H1 (cell line): ENCODE measurements around the gene ZNF479. TPM values are rescaled to one million over a fixed set of nuclear protein-coding genes. Genes with fewer than 3 reads are reported as not detected.

Source experiments
- CTCF ChIA-PET: fragments of 300-600 bp; sonication (Branson Sonifier 250); formaldehyde crosslinking; loops from one replicate; lab custom pipeline; 2021; ENCODE audit not compliant: partially characterized antibody; lab: Charles Lee
- POLR2A ChIA-PET: fragments of 300-600 bp; sonication (Branson Sonifier 250); formaldehyde crosslinking; loops from one replicate; lab custom pipeline; 2021; ENCODE audit warnings: inconsistent platforms; ENCODE audit not compliant: partially characterized antibody; lab: Charles Lee
- DNase-seq, 2 experiments: peaks; one replicate each; pipeline versions ENCODE4 v3.0.0 to v3.0.0-alpha.2; 2010 to 2022; ENCODE audit warnings: low spot score in 2 of 2, low read depth in 1 of 2, mixed read lengths in 1 of 2
- FAIRE-seq: peaks from 2 replicates; lab custom pipeline; 2011; peaks lifted over from hg19 to GRCh38; lab: Jason Lieb, UNC
- H2AFZ ChIP-seq: 2 replicates; pipeline ENCODE4 v1.8.1; 2012; ENCODE audit warnings: low read length, inconsistent platforms
- H2AK5ac ChIP-seq: 2 replicates; pipeline ENCODE4 v1.6.1; 2013; ENCODE audit warnings: low read depth, low read length
- H2BK120ac ChIP-seq: replicated peaks from 2 replicates; pipeline ENCODE3; 2013; ENCODE audit warnings: low read depth, low read length, inconsistent platforms
- H2BK12ac ChIP-seq: 2 replicates; pipeline ENCODE4 v1.6.1; 2013; ENCODE audit warnings: low read depth, low read length
- H2BK15ac ChIP-seq: 2 replicates; pipeline ENCODE4 v1.6.1; 2013; ENCODE audit warnings: low read length
- H2BK20ac ChIP-seq: 2 replicates; pipeline ENCODE4 v1.6.1; 2013; ENCODE audit warnings: low read length
- H2BK5ac ChIP-seq: 2 replicates; pipeline ENCODE4 v1.6.1; 2013; ENCODE audit warnings: low read depth, low read length
- H3K14ac ChIP-seq: 2 replicates; pipeline ENCODE4 v1.6.1; 2013; ENCODE audit warnings: inconsistent platforms; ENCODE audit not compliant: insufficient read length
- H3K18ac ChIP-seq: 2 replicates; pipeline ENCODE4 v1.6.1; 2013; ENCODE audit warnings: low read length; ENCODE audit errors: extremely low read depth
- H3K23ac ChIP-seq: 2 replicates; pipeline ENCODE4 v1.6.1; 2013; ENCODE audit warnings: inconsistent platforms; ENCODE audit not compliant: insufficient read length
- H3K23me2 ChIP-seq: 2 replicates; pipeline ENCODE4 v1.6.1; 2013; ENCODE audit warnings: low read depth, low read length
- H3K27ac ChIP-seq: 2 replicates; pipeline ENCODE4 v1.6.1; 2011; ENCODE audit warnings: low read depth, low read length, inconsistent platforms
- H3K27me3 ChIP-seq, 4 experiments: replicated peaks in 1 of 4; 1 replicate in 1 of 4; 2 replicates in 3 of 4; pipeline versions ENCODE4 v1.6.1 to v1.8.1; 2011 to 2013; ENCODE audit warnings: low read length in 3 of 4, mild to moderate bottlenecking in 3 of 4, inconsistent platforms in 2 of 4, mixed read lengths in 2 of 4, moderate library complexity in 1 of 4; ENCODE audit not compliant: control insufficient read depth in 3 of 4, insufficient read depth in 3 of 4; ENCODE audit errors: extremely low read depth in 1 of 4
- H3K36me3 ChIP-seq, 4 experiments: 2 replicates each; pipeline versions ENCODE4 v1.6.1 to v1.8.1; 2011 to 2013; ENCODE audit warnings: mild to moderate bottlenecking in 4 of 4, low read length in 3 of 4, moderate library complexity in 2 of 4, control low read depth in 1 of 4, inconsistent platforms in 1 of 4; ENCODE audit not compliant: insufficient read depth in 4 of 4, control insufficient read depth in 2 of 4
- H3K4ac ChIP-seq: replicated peaks from 2 replicates; pipeline ENCODE3; 2013; ENCODE audit warnings: low read length, low read depth, mixed read lengths, inconsistent platforms; ENCODE audit not compliant: insufficient read length
- H3K4me1 ChIP-seq, 4 experiments: replicated peaks in 1 of 4; 1 replicate in 1 of 4; 2 replicates in 3 of 4; pipeline versions ENCODE4 v1.6.1 to v1.8.1; 2011 to 2013; ENCODE audit warnings: low read length in 3 of 4, inconsistent platforms in 2 of 4, mixed read lengths in 1 of 4; ENCODE audit not compliant: insufficient read depth in 4 of 4, control insufficient read depth in 3 of 4
- H3K4me2 ChIP-seq, 2 experiments: 2 replicates each; pipeline versions ENCODE4 v1.6.1 to v1.8.1; 2011 to 2013; ENCODE audit warnings: low read depth in 2 of 2, low read length in 2 of 2, control low read depth in 1 of 2, inconsistent platforms in 1 of 2, mild to moderate bottlenecking in 1 of 2; ENCODE audit not compliant: insufficient read depth in 1 of 2
- H3K4me3 ChIP-seq, 4 experiments: fragments of 200-600, 300-600 bp in 1 of 4; sonication (generic), shearing (Covaris generic), sonication (Bioruptor Twin) in 1 of 4; 2 replicates each; pipeline versions ENCODE4 v1.5.1 to v1.8.1; 2011 to 2016; ENCODE audit warnings: low read length in 4 of 4, low read depth in 3 of 4, control low read depth in 2 of 4, inconsistent platforms in 2 of 4, mild to moderate bottlenecking in 2 of 4, mixed read lengths in 1 of 4, moderate library complexity in 1 of 4; ENCODE audit not compliant: insufficient read depth in 2 of 4; ENCODE audit errors: extremely low read depth in 1 of 4
- H3K56ac ChIP-seq: replicated peaks from 2 replicates; pipeline ENCODE3; 2013; ENCODE audit warnings: low read depth, mild to moderate bottlenecking, mixed read lengths, low read length, inconsistent platforms; ENCODE audit not compliant: insufficient read length
- H3K79me1 ChIP-seq: 2 replicates; pipeline ENCODE4 v1.6.1; 2013; ENCODE audit warnings: low read depth, low read length, control low read depth
- H3K79me2 ChIP-seq, 2 experiments: 2 replicates each; pipeline versions ENCODE4 v1.6.1 to v1.8.1; 2012 to 2013; ENCODE audit warnings: low read length in 2 of 2, mild to moderate bottlenecking in 2 of 2, inconsistent platforms in 1 of 2; ENCODE audit not compliant: insufficient read depth in 2 of 2, control insufficient read depth in 1 of 2
- H3K9ac ChIP-seq, 4 experiments: replicated peaks in 1 of 4; 1 replicate in 1 of 4; 2 replicates in 3 of 4; pipeline versions ENCODE4 v1.6.1 to v1.8.1; 2011 to 2013; ENCODE audit warnings: low read depth in 3 of 4, low read length in 3 of 4, control low read depth in 2 of 4, mild to moderate bottlenecking in 2 of 4, moderate library complexity in 2 of 4, inconsistent platforms in 1 of 4; ENCODE audit errors: extremely low read depth in 1 of 4
- H3K9me3 ChIP-seq, 2 experiments: 2 replicates each; pipeline versions ENCODE4 v1.6.1 to v1.8.1; 2012 to 2013; ENCODE audit warnings: mild to moderate bottlenecking in 2 of 2, moderate library complexity in 2 of 2, control low read depth in 1 of 2, inconsistent platforms in 1 of 2, low read depth in 1 of 2, low read length in 1 of 2, mixed read lengths in 1 of 2; ENCODE audit not compliant: insufficient read depth in 2 of 2
- H4K20me1 ChIP-seq, 2 experiments: replicated peaks in 1 of 2; 2 replicates each; pipeline versions ENCODE3 to v1.8.1; 2011 to 2013; ENCODE audit warnings: inconsistent platforms in 2 of 2, low read length in 2 of 2, mild to moderate bottlenecking in 1 of 2; ENCODE audit not compliant: insufficient read depth in 2 of 2, control insufficient read depth in 1 of 2
- H4K5ac ChIP-seq: 2 replicates; pipeline ENCODE4 v1.6.1; 2013; ENCODE audit warnings: low read length, low read depth, mixed read lengths, inconsistent platforms; ENCODE audit not compliant: insufficient read length
- H4K8ac ChIP-seq: 2 replicates; pipeline ENCODE4 v1.8.0; 2013; ENCODE audit warnings: mild to moderate bottlenecking, moderate library complexity, low read length, inconsistent platforms; ENCODE audit not compliant: insufficient read depth; ENCODE audit errors: extremely low read depth
- H4K91ac ChIP-seq: replicated peaks from 2 replicates; pipeline ENCODE3; 2013; ENCODE audit warnings: low read length, mixed read lengths, inconsistent platforms; ENCODE audit not compliant: insufficient read length
- CEBPB ChIP-seq: IDR thresholded peaks from 2 replicates; pipeline ENCODE4 v1.6.1; 2012; ENCODE audit warnings: low read depth, low read length
- CREB1 ChIP-seq: IDR thresholded peaks from 2 replicates; pipeline ENCODE4 v1.6.1; 2012; ENCODE audit warnings: inconsistent platforms
- EP300 ChIP-seq, 2 experiments: IDR thresholded peaks; 1 replicate in 1 of 2; 2 replicates in 1 of 2; pipeline ENCODE4 v1.6.1; 2011 to 2012; ENCODE audit warnings: low read depth in 2 of 2, low read length in 2 of 2, mild to moderate bottlenecking in 2 of 2, borderline replicate concordance in 1 of 2, inconsistent platforms in 1 of 2, moderate library complexity in 1 of 2
- KDM1A ChIP-seq: fragments of 200-600, 300-600 bp; sonication (generic); IDR thresholded peaks from 2 replicates; pipeline ENCODE4 v1.7.1; 2016; ENCODE audit warnings: mild to moderate bottlenecking, low read length, borderline replicate concordance
- KDM5A ChIP-seq: fragments of 200-600 bp; IDR thresholded peaks from 2 replicates; pipeline ENCODE4 v1.7.1; 2012; ENCODE audit warnings: mild to moderate bottlenecking, low read length, inconsistent platforms, mixed read lengths
- PHF8 ChIP-seq: fragments of 200-600 bp; sonication (generic); conservative IDR thresholded peaks from 2 replicates; pipeline ENCODE4 v1.7.1; 2012; ENCODE audit warnings: low read depth, mild to moderate bottlenecking, inconsistent platforms, low read length, moderate library complexity
- POLR2A ChIP-seq, 2 experiments: IDR thresholded peaks; 1 replicate in 1 of 2; 2 replicates in 1 of 2; pipeline ENCODE4 v1.6.1; 2011; ENCODE audit warnings: low read depth in 2 of 2, low read length in 2 of 2, mild to moderate bottlenecking in 2 of 2; ENCODE audit errors: control extremely low read depth in 1 of 2
- SAP30 ChIP-seq: fragments of 300-600 bp; sonication (generic); IDR thresholded peaks from 2 replicates; pipeline ENCODE4 v1.7.1; 2012; ENCODE audit warnings: low read length, moderate library complexity, mild to moderate bottlenecking, inconsistent platforms; ENCODE audit not compliant: insufficient read depth, insufficient replicate concordance
- SIX5 ChIP-seq: IDR thresholded peaks from 2 replicates; pipeline ENCODE4 v1.6.1; 2011; ENCODE audit warnings: mild to moderate bottlenecking, low read depth, low read length
- SP1 ChIP-seq: IDR thresholded peaks from 2 replicates; pipeline ENCODE4 v1.6.1; 2011; ENCODE audit warnings: low read depth, low read length
- SRF ChIP-seq: IDR thresholded peaks from 2 replicates; pipeline ENCODE4 v1.6.1; 2011; ENCODE audit warnings: mild to moderate bottlenecking, low read depth, low read length, moderate library complexity
- TEAD4 ChIP-seq: IDR thresholded peaks from 2 replicates; pipeline ENCODE4 v1.6.1; 2012; ENCODE audit warnings: low read depth, low read length, inconsistent platforms, mixed read lengths
- USF2 ChIP-seq: IDR thresholded peaks from 2 replicates; pipeline ENCODE4 v1.6.1; 2011; ENCODE audit warnings: low read length, improper control_type of control experiment
- WGBS, 2 experiments: shearing (Covaris generic) in 1 of 2; methylation state at CpG; one replicate each; pipeline versions ENCODE4 v1.1.6 to v1.1.7; 2013 to 2015; ENCODE audit warnings: low lambda C conversion rate in 2 of 2, mixed read lengths in 2 of 2, inconsistent platforms in 1 of 2, low coverage in 1 of 2, missing lambda C conversion rate in 1 of 2; ENCODE audit not compliant: insufficient replicate concordance in 2 of 2, insufficient coverage in 1 of 2, insufficient read length in 1 of 2; ENCODE audit errors: extremely low coverage in 1 of 2, missing lambda C conversion rate in 1 of 2; 5-methylcytosine and 5-hydroxymethylcytosine counted together
- polyA plus RNA-seq, 7 experiments: library from polyadenylated mRNA; depleted of rRNA in 3 of 7; stranded (reverse) in 5 of 7; unstranded in 2 of 7; fragments of >200 nt in 5 of 7; fragments of 200-250 nt in 2 of 7; gene quantifications; 1 replicate in 5 of 7; 2 replicates in 1 of 7; 4 replicates in 1 of 7; pipeline versions ENCODE4 v1.2.1 to v1.2.3, GENCODE V29; 2011 to 2013; ENCODE audit warnings: missing spikeins in 2 of 7, mixed read lengths in 2 of 7
- total RNA-seq: library from RNA; stranded (reverse); fragmentation: NEBNext Ultra II Directional; extraction: Animal tissue kit (Norgen Biotek cat#: 25700); gene quantifications from 2 replicates; pipeline ENCODE4 v1.2.1, GENCODE V29; 2021

The ZNF479 gene
- total and polyA plus RNA-seq, 2 of the 8 experiments (the other 6 are each of a cell fraction or from before 2014, with no cell fraction given), result not detected

DNA sequence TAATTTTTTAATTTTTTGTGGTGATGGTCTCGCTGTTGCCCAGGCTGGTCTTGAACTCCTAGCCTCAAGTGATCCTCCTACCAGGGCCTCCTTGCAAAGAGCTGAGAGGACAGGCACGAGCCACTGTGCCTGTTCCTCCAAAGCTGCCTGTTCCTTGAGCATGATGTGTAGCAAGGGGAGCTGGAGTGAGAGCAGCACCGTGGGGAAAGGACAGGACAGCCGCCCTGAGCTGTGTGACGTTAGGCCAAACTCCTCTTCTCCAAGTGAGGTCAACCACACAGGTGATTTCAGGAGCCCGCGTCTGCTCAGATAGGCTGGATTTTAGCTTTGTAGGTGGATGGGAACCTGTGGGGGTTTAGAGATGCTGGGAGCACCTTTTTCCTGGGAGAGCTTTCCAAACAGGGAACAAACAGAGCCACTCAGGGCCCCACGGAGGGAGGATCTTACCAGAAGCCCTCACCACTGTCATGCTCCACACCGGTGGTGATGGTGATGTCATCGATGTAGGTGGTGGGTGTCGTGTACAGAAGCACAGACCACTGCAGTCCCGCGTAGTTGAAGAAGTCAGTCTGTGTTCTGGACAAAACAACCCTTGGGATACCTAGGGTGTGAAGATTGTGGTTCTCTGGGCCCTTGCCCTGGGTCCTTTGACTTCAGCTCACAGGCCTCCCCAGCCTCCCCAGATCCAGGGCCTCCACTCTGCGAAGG is 44.8 kb upstream of the ZNF479 start:
- ChIA-PET POLR2A (no interaction called here), CTCF (no interaction called here)
- Histone ChIP-seq H4K8ac (no peak overlapping the region), H3K36me3 (no peaks in the 10 kb centered on the region; a peak in 2 of 8 replicates), H3K23me2 (no peaks in the 10 kb centered on the region; the same call in 1 of the 2 replicates), H4K5ac (no peak overlapping the region), H3K27ac (no peak overlapping the region), H3K4me2 (no peak overlapping the region), H2BK5ac (no peak overlapping the region), H2AK5ac (no peak overlapping the region), H2BK12ac (no peak overlapping the region), H3K79me1 (no peaks in the 10 kb centered on the region), H3K27me3 (no peaks in the 10 kb centered on the region), H3K4me3 (no peak overlapping the region), H2AFZ (no peak overlapping the region), H3K79me2 (no peaks in the 10 kb centered on the region), H3K9ac (no peak overlapping the region), H4K91ac (no peak overlapping the region), H2BK20ac (no peak overlapping the region), H3K23ac (no peak overlapping the region), H3K14ac (no peak overlapping the region), H2BK15ac (no peak overlapping the region), H3K18ac (no peak overlapping the region), H3K9me3 (peaks cover 35 to 57% of the 10 kb centered on the region in 2 experiments; a peak in 3 of 4 replicates), H3K4me1 (no peaks in the 10 kb centered on the region), H2BK120ac (no peak overlapping the region), H3K4ac (no peak overlapping the region), H4K20me1 (no peaks in the 10 kb centered on the region), H3K56ac (no peak overlapping the region)
- no peak for DNase-seq
- 83% methylated on average over 14 of the region's 14 CpGs; no CpG with 5 or more reads in 1 of the 2 experiments for WGBS, 2 experiments
- no peak for FAIRE-seq
- TF ChIP-seq CEBPB, result no peak
- no peak for TF ChIP-seq KDM5A
- no peak for TF ChIP-seq KDM1A
- no peak for TF ChIP-seq CREB1
- no peak for TF ChIP-seq TEAD4
- no peak for TF ChIP-seq SRF
- TF ChIP-seq PHF8, result no peak
- TF ChIP-seq POLR2A (IDR thresholded peaks at IDR 0.05; ENCODE audit: control extremely low read depth in 1 of 2, low read depth in 2 of 2, low read length in 2 of 2), result no peak
- no peak for TF ChIP-seq SP1
- no peak for TF ChIP-seq EP300 (IDR thresholded peaks at IDR 0.05; ENCODE audit: borderline replicate concordance in 1 of 2, low read depth in 2 of 2, low read length in 2 of 2)
- no peak for TF ChIP-seq SAP30
- no peak for TF ChIP-seq USF2
- TF ChIP-seq SIX5, result no peak
